ENCODE measurements around the gene BAG3. TPM values are rescaled to one million over a fixed set of nuclear protein-coding genes. Genes with fewer than 3 reads are reported as not detected.

BAG3 gene
- polyA plus RNA-seq, 1 donor from 2014 or later = 0.61 TPM

- Histone ChIP-seq H3K9me3 (ENCODE audit: low read length) (no peaks in the 10 kb centered on the region), H3K36me3 (ENCODE audit: insufficient read depth, low read length) (no peaks in the 10 kb centered on the region)
These were observed 25.9 kb downstream of the BAG3 start for GRCh38 chr10:119677126-119677525.

More at GRCh38 chr10:119677126-119677525, 25.9 kb downstream of the BAG3 start:
- Histone ChIP-seq H3K9ac (ENCODE audit: low read length) (no peak overlapping the region), H3K27me3 (ENCODE audit: insufficient read depth, low read depth, low read length) (no peaks in the 10 kb centered on the region), H3K4me3 (ENCODE audit: low read length) (no peak overlapping the region), H3F3A (ENCODE audit: insufficient read depth, low read length, poor library complexity, severe bottlenecking) (no peaks in the 10 kb centered on the region), H3K27ac (ENCODE audit: low read length) (no peak overlapping the region), H3K79me2 (replicated peaks; ENCODE audit: insufficient read depth, low read length) (no peaks in the 10 kb centered on the region), H3K4me2 (ENCODE audit: low read length) (no peak overlapping the region), H4K20me1 (ENCODE audit: insufficient read depth) (no peaks in the 10 kb centered on the region), H2AFZ (ENCODE audit: low read depth, low read length) (no peak overlapping the region), H3K9me2 (ENCODE audit: insufficient read depth, low read length) (no peaks in the 10 kb centered on the region)
- TF ChIP-seq REST (IDR thresholded peaks at IDR 0.05; ENCODE audit: borderline replicate concordance) = no peak
- no peak for TF ChIP-seq POLR2AphosphoS5 (IDR thresholded peaks at IDR 0.05)
- no peak for TF ChIP-seq RAD21 (conservative IDR thresholded peaks at IDR 0.05)
- TF ChIP-seq EZH2 (IDR thresholded peaks at IDR 0.05; ENCODE audit: borderline replicate concordance, insufficient read depth, low read length, poor library complexity, severe bottlenecking) = no peak
- no peak for TF ChIP-seq TAF1 (IDR thresholded peaks at IDR 0.05; ENCODE audit: low read depth)
- TF ChIP-seq CTCF (IDR thresholded peaks at IDR 0.05; ENCODE audit: poor library complexity, severe bottlenecking) = no peak
- no peak for TF ChIP-seq MXI1 (conservative IDR thresholded peaks at IDR 0.05; ENCODE audit: poor library complexity, severe bottlenecking)
- TF ChIP-seq EP300 (conservative IDR thresholded peaks at IDR 0.05; ENCODE audit: poor library complexity, severe bottlenecking) = no peak
- TF ChIP-seq SMC3 (conservative IDR thresholded peaks at IDR 0.05; ENCODE audit: poor library complexity) = no peak

Measured in neural cell (in vitro differentiated cells).